Measurements from ENCODE around the gene KLHL34. TPM values are rescaled to one million over a fixed set of nuclear protein-coding genes. Genes with fewer than 3 reads are reported as not detected.

The KLHL34 gene
- total RNA-seq, 6 experiments from 2014 or later = not detected

DNA sequence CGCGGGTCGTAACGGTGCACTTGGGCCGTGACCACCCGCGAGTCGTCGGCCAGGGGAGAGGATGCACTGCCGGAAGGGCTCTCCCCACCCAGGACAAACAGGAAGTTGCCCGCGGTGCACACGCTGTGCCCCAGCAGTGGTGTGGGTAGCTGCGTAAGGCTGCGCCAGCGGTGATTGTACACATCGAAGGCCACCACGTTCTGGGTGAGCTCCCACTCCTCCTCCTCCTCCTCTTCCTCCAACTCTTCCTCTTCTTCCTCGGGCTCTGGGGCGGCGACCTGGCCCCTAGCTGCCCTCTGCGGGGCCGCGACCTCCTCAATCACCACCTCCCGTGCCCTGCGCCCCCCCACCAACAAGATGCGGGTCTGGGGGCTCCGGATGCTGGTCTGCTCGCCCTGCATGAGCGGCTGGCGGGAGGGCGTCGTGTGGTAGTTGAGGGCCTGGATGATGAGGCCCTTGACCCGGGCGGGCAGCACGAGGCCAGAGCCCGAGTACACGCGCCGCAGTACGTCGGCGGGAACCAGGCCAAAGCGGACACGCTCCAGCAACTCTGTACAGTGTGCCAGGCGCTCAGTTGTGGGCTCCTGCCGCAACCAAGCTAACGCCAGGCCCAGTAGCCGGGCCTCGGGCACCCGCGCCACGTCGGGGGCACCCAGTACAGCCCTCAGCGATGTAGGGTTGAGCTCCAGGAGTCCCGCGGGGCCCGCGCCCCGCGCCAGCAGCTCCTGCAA, 1.4 kb downstream of the KLHL34 start:
- no peaks in the 10 kb centered on the region for H3K4me1 Mint-ChIP-seq (ENCODE audit: low read depth)
- DNase-seq = no peak
- H3K9me3 Mint-ChIP-seq = peaks cover 5% of the 10 kb centered on the region; the same call in 1 of the 2 replicates
- TF ChIP-seq, protein P1, sequence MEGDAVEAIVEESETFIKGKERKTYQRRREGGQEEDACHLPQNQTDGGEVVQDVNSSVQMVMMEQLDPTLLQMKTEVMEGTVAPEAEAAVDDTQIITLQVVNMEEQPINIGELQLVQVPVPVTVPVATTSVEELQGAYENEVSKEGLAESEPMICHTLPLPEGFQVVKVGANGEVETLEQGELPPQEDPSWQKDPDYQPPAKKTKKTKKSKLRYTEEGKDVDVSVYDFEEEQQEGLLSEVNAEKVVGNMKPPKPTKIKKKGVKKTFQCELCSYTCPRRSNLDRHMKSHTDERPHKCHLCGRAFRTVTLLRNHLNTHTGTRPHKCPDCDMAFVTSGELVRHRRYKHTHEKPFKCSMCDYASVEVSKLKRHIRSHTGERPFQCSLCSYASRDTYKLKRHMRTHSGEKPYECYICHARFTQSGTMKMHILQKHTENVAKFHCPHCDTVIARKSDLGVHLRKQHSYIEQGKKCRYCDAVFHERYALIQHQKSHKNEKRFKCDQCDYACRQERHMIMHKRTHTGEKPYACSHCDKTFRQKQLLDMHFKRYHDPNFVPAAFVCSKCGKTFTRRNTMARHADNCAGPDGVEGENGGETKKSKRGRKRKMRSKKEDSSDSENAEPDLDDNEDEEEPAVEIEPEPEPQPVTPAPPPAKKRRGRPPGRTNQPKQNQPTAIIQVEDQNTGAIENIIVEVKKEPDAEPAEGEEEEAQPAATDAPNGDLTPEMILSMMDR (IDR thresholded peaks at IDR 0.05) = no peak
- no peaks in the 10 kb centered on the region for H3K36me3 Mint-ChIP-seq (ENCODE audit: low read depth)
- no peaks in the 10 kb centered on the region for H3K27me3 Mint-ChIP-seq (ENCODE audit: insufficient read depth)
- H3K27ac Mint-ChIP-seq = no peak overlapping the region
- H3K4me3 Mint-ChIP-seq = no peak overlapping the region

DNA sequence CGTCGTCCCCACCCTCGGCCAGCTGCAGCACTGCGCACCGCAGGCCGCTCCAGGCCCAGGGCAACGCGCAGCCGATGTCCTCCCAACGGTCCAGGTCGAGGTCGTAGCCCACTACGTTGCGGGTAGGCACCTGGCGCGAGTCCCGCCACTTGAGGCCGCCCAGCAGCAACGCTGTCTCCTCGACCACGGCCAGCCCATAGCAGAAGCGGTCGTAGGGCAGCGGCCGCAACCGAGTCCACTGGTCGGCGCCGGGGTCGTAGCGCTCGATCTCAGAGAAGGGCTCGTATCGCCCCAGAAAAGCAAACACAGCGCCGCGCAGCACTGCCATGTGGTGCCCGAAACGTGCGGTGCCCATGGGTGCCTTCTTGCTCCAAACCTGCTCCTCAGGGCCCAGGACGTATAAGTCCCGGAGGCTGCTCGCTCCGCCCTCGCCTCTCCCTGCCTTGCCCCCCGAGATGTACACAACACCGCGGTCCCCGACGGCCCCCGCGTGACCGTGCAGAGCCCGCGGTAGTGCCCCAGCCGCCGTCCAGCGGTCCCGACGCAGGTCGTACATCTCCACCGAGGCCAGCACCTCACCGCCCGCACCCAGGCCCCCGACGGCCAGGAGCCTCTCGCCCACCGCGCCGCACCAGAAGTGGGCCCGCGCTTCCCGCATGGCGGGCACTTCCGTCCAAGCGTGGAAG, 2.1 kb downstream of the KLHL34 start:
- peaks cover 1% of the 10 kb centered on the region; the same call in 1 of the 2 replicates for H3K27me3 Mint-ChIP-seq (ENCODE audit: insufficient read depth)
- no peak overlapping the region for H3K4me3 Mint-ChIP-seq
- TF ChIP-seq, protein P1 (IDR thresholded peaks at IDR 0.05) = no peak

GRCh38 chrX:21645886-21646285, 12.2 kb downstream of the KLHL34 start:
- H3K27ac Mint-ChIP-seq = no peak overlapping the region
- H3K4me3 Mint-ChIP-seq = no peak overlapping the region
- no peaks in the 10 kb centered on the region for H3K27me3 Mint-ChIP-seq (ENCODE audit: insufficient read depth)
- H3K4me1 Mint-ChIP-seq (ENCODE audit: low read depth) = no peaks in the 10 kb centered on the region
- H3K9me3 Mint-ChIP-seq = no peaks in the 10 kb centered on the region
- no peak for DNase-seq
- no peaks in the 10 kb centered on the region for H3K36me3 Mint-ChIP-seq (ENCODE audit: low read depth)
- TF ChIP-seq, protein P1 (IDR thresholded peaks at IDR 0.05) = no peak

More for the DNA sequence above, 2.1 kb downstream of the KLHL34 start:
- Mint-ChIP-seq H3K9me3 (peaks cover 5% of the 10 kb centered on the region; the same call in 1 of the 2 replicates), H3K27ac (no peak overlapping the region), H3K36me3 (ENCODE audit: low read depth) (no peaks in the 10 kb centered on the region), H3K4me1 (ENCODE audit: low read depth) (no peaks in the 10 kb centered on the region)
- DNase-seq = no peak

DNA sequence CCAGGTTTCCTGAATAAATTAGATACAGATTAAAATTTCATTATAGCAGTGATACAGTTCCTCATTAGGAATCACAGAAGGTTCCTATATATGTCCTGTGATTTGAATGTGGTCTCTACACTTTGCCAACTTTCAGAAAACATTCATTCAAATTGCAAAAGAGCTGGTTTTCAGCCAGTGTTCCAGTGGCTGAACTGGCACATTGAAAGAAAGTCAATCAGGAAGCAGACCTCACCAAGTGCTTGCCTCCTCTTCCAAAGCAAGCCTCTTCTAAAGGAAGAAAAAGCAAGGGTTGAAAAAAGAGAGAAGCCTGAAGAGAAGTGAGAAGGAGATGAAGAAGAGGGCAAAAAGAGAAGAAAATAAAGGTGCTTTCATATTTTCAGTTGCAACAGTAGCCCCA, 12.7 kb downstream of the KLHL34 start:
- Mint-ChIP-seq H3K4me3 (no peak overlapping the region), H3K4me1 (ENCODE audit: low read depth) (no peaks in the 10 kb centered on the region), H3K27me3 (ENCODE audit: insufficient read depth) (no peaks in the 10 kb centered on the region)

DNA sequence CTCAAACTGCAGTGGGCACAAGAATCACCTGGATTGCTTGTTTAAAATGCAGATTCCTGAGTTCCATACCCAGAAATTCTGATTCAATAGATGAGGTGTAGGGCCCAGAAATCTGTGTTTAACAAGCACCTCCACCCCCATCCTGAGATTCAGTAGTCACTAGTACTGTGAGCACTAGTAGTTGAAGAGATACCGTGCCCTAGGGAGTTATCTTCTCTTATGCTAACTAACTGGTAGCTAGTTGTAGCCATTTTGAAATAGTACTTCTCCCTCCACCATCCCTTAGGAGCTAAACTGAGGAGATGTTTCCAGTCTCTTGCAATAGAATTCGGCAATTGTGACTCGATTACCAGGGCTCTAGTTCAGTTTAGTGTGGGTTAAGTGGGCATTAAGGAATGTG, 18.4 kb downstream of the KLHL34 start:
- Mint-ChIP-seq H3K9me3 (no peaks in the 10 kb centered on the region), H3K4me1 (ENCODE audit: low read depth) (peaks cover 6% of the 10 kb centered on the region), H3K4me3 (no peak overlapping the region), H3K36me3 (ENCODE audit: low read depth) (no peaks in the 10 kb centered on the region), H3K27ac (no peak overlapping the region), H3K27me3 (ENCODE audit: insufficient read depth) (no peaks in the 10 kb centered on the region)
- TF ChIP-seq, protein P1 (IDR thresholded peaks at IDR 0.05) = no peak
- DNase-seq = no peak

More for the DNA sequence above, 12.7 kb downstream of the KLHL34 start:
- H3K9me3 Mint-ChIP-seq = no peaks in the 10 kb centered on the region
- no peaks in the 10 kb centered on the region for H3K36me3 Mint-ChIP-seq (ENCODE audit: low read depth)
- no peak for DNase-seq
- no peak overlapping the region for H3K27ac Mint-ChIP-seq
- TF ChIP-seq, protein P1 (IDR thresholded peaks at IDR 0.05) = no peak
